Activated CD8-positive, alpha-beta memory T cell treated with anti-CD3 and anti-CD28 coated beads, Interleukin-2, amount 50 U/mL, for 4 hours (primary cell): ENCODE data around the gene KCNH3.
"Not testable (repeated sequence)": the region's sequence is repeated elsewhere in the genome, so short reads cannot be mapped to it uniquely, and the experiment has no call there.

ENCODE experiments used
- DNase-seq: peaks from one replicate; pipeline ENCODE4 v3.0.0-alpha.2; 2020

The KCNH3 gene

GRCh38 chr12:49538510-49539403 is at the start of gene KCNH3:
Gene KCNH3 (plus strand): TSS chr12:49539030. CDS start chr12:49539417, 387 bp downstream.
- peak; percentile 89 for DNase-seq

DNA sequence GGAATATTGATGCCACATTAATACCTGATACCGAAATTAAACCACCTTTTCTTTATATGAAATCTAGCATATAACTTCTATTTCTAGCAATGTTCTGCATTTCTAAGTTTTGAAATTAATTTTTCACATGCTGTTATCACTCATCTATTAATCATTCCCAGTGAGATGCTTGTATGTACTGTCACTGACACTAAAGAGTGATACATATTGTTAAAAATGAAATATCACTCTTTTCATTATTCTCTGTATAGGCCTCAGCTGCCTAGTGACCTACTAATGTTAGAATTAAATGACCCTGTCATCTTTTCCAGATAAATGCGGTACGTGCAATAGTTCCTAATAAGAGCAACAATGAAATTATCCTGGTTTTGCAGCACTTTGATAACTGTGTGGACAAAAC is 49.7 kb upstream of the KCNH3 start:
- DNase-seq: no peak

GRCh38 chr12:49489720-49490119 is 49.1 kb upstream of the KCNH3 start:
- DNase-seq: no peak

DNA sequence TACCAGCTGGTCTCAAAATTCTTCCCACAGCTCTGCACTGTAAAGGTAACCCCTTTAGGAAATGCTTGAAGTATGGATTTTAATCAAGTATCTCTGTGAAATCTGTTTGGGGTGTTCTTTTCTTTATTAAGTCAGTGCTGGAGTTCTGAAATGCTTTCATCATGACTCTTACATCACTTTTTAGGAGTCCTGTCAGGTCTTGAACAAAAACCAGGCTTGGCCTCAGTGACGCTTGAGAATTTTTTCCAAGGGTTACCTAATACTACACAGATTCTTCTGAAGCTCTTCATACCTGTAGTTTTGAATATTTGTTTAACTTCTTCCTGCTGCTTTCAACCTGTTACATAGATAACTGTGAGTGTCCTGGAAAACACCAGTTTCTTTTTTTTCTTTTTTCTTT is 47.0 kb upstream of the KCNH3 start:
- DNase-seq: no peak

DNA sequence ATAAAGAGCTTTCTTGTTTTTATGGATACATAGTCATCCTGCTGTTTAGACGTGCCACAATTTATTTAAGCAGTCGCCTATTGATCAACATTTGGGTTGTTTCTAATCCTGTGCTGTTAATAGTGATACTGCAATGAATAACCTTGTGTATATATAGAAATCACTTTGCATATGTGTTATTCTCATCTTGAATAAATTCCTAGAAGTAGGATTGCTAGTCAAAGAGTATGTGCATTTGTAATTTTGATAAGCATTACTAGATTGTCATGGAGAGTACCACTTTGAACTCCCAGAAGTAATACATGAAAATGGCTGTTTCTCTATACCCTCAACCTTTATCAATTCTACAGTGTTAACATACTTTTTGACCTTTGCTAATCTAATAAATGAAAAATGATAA is 44.9 kb upstream of the KCNH3 start:
- no peak for DNase-seq

GRCh38 chr12:49496417-49497360 is 42.1 kb upstream of the KCNH3 start:
- no peak for DNase-seq

GRCh38 chr12:49501895-49502294 is 36.9 kb upstream of the KCNH3 start:
- DNase-seq: no peak

GRCh38 chr12:49502590-49502989 is 36.2 kb upstream of the KCNH3 start:
- no peak for DNase-seq

GRCh38 chr12:49503674-49504180 is 35.1 kb upstream of the KCNH3 start:
- no peak for DNase-seq

DNA sequence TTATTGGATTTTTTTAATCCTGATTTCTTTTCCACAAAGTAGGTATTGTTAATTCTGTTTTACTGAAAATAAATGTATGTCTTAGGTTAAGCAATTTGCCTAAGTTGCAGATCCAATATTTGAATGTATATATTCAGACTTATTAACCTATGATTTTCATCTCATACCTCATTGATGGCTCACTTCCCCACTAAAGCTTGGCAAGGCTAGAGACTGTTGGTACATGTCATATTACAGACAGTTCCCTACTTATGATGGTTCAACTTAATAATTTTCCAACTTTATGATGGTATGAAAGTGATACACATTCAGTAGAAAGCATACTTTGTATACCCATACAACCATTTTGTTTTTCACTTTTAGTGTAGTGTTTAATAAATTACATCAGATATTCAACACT is 33.2 kb upstream of the KCNH3 start:
- no peak for DNase-seq

DNA sequence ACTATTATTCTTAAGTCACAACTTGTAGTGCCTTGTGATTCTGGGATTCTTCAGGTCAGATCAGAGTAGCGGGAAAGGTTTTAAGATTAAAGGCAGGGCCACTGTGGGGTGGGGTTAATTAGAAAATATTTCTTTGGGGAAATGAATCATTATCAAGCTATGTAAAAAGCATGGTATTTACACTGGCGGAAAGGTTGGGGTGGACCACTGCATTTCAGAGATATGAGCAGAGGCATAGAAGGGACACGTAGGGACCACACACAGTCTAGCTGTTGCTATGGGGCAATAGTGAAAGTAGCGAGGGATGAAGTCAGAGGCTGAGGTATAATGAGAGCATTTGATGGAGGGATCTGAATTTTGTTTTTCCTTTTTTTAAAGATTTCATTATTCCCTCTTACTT is 31.7 kb upstream of the KCNH3 start:
- DNase-seq: no peak

DNA sequence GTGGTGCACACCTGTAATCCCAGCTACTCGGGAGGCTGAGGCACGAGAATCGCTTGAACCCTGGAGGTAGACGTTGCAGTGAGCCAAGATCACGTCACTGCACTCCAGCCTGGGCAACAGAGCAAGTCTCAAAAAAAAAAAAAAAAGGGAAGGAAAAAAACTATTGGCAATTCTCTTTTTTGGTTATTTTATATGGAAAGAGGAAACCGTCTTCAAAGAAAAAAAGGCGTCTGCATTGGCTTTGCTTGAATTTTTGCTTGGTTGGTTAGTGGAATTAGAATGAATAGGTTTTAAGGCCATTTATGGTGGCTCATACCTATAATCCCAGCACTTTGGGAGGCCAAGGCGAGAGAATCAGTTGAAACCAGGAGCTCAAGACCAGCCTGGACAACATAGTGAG is 29.1 kb upstream of the KCNH3 start:
- DNase-seq: not testable (repeated sequence)

DNA sequence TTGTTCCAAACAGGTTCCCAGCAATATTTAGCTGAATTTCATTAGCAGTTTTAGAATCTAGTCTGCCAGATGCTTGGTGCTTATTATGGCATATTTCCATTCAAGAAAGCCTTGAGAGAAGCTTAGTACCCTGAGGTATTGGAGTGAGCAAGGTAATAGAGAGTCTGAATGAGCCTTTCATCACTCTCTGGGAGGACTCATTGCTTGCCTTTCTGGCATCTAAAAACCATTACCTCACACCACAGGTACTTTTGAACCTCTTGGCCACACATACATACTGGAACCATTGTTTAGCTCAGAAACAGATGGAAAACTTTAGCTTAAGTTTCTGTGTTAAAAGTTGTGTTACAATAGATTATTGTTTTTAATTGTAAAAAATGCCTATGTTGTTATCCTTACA is 27.4 kb upstream of the KCNH3 start:
- no peak for DNase-seq

DNA sequence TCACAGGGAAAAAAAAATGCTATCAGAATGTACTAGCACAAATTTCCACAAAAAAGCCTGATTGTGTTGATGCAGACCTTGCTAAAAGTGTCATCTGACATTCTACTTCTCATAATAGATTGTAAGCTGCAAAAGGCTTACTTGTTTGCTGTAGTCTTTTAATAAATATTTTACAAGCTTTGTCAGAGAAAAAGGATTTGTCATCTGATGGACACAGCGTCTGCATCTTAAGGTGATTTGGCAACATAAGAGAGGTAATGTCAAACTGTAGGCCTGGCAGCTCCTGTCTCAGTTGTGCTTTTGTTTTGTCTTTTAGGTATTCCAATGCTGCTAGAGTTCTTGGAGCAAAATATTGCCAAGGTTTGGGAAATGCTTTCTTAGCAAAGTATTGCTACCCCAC is 26.3 kb upstream of the KCNH3 start:
- DNase-seq: no peak

DNA sequence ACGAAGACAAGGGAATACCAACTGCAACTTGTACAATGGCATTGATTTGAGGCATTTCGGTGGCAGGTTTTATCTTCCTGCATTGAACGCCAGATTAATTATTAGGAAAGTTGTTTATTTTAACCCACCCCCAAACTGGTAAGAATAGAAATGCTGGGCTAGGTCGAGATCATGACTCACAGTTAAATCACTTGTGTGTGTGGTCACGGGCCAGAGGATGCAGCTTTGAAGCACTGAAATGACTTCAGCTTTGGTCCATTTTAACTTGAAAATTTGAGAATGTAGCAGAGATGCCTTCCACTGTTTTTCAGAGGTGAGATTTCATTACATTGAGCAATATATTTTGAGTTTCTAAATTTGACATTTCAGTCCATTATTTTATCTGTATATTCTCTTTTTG is 23.6 kb upstream of the KCNH3 start:
- DNase-seq: no peak

DNA sequence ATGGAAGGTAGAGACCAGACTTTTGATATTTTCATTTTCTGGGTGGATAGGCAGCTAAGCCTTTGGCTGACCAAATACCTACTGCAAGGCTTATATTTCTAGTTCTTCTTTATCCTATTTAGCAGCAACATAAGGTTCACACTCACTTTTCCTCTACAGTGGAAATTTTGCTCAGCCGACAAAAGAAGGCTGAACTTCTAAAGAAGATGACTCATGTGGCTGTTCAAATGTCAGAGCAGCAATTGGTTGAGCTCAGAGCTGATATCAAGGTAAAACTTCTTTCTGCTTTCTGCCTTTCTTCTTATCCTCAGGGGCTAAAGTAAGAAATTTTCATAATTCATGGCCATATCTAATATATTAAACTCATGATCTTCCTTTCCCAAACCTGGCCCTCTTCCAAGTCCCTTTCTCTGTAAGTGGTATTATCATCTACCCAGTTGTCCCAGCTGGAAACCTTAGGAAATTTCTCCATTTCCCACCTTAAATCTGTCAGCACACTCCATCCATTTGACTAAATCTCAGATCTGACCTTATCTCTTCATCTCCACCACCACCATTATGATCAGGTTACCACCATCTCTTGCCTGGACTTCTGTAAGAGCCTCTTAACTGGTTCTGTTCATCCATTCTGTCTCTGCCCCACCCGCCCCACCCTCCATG is 19.8 kb upstream of the KCNH3 start:
- no peak for DNase-seq

DNA sequence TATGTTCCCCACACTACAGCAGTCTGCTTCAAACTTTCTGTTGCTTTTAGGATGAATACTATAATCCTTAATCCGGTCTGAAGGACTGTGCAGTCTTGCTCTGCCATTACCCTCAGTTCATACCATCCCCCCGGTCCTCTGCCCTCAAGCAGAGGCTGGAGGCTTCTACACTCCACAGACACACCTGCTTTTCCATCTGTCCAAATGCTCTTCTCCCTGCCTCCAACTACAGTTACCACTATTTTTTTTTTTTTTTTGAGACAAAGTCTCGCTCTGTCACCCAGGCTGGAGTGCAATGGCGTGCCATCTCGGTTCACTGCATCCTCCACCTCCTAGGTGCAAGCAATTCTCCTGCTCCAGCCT is 19.3 kb upstream of the KCNH3 start:
- DNase-seq: no peak

DNA sequence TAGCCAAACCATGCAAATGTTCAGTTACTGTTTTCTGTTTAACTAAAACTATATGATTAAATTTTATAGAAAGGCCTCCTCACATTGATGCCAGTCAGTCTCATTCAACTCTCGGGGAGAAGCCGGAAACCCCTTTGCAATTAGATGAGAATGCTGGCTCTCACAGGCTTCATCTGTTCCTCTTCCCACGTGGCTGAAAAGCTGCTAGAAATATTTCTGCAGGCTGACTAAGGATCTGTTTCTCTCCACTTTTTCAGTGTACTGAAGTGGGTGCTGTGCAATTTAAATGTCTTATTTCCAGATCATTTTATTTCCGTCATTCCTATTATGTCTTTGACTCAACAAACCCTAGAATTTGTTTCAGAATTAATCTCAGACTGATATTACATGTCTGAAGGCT is 17.4 kb upstream of the KCNH3 start:
- no peak for DNase-seq

- no peak for DNase-seq
These were observed 14.0 kb upstream of the KCNH3 start for GRCh38 chr12:49524660-49525324.

DNA sequence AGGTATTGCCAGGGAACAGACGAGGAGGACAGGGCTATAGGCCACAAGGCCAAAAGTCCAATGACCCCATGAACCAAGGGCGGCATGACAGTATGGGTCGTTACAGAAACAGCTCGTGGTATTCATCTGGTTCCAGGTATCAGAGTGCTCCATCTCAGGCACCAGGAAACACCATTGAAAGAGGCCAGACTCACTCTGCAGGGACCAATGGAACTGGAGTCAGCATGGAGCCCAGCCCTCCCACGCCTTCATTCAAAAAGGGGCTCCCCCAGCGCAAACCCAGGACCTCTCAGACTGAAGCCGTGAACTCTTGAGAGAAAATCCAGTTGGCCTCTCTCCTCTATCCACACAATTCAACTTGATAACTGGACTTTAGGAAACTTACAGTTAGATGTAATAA is 12.9 kb upstream of the KCNH3 start:
- DNase-seq: no peak

DNA sequence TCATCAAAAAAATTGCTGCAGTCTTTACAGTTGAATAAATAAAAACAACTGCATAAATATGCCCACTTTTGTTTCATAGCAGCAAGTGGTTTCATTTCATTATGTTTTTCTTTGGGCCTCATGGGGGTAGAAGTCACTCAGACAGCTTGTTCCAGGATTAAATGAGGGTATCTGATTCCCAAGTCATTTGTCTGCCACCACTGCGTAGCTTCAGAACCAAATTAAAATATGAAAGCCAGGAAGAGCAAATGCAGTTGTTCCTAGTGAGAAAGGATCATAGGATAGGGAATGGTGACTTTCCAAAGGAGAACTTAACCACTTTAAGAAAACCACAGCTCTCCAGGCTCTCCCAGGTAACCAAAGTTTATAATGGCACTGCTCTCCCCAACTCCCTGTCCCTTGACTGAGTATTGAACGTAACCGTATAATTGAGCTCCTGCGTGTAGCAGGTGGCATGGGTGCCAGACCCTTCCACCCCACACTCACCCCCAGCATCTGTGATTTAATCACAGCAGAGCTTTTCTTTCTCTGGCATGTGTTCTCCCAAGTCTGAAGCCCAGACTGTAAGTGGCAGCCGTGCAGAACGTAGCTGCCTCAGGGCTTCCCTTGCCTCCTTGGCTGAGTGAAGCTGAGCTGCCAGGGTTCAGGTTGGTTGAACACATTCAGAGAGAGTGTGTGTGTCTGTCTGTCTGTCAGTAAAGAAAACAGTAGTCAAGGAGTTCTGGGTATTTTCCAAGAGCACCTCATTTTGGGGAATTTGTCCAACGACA is 11.3 kb upstream of the KCNH3 start:
- DNase-seq: no peak

DNA sequence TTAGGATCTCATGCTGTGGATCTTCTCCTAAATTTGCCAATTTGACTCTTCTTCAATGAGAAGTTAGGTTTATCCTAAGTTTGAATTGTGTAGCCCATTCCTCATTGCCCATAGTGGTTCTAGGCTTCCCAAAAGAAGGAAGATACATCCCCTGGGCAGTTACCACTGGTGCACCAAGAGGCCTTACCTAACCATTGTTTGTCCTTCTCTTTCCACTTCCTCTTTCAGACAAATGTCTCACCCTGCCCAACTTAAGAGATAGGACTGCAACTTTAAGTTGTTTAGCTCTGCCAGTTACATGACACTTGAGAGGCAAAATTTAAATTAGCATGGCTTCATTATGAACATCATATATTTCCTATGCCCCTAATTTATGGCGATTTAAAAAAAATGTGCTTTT is 9.4 kb upstream of the KCNH3 start:
- no peak for DNase-seq
